Uterus (tissue), 4 donors: ENCODE measurements around the gene TOR1AIP1. TPM values are rescaled to one million over a fixed set of nuclear protein-coding genes. Genes with fewer than 3 reads are reported as not detected.

Experiments
- DNase-seq, 2 donors: peaks; one replicate each; pipeline ENCODE4 v3.0.0-alpha.2; 2019 to 2020
- H3K27ac ChIP-seq, 2 donors: fragments of 200-600 bp; sonication (generic); 1 replicate in 1 of 2; 2 replicates in 1 of 2; pipeline ENCODE4 v1.5.1; 2016 to 2018
- H3K27me3 ChIP-seq, 2 donors: fragments of 200-600 bp; sonication (generic); one replicate each; pipeline ENCODE4 v1.5.1; 2018 to 2019; ENCODE audit warnings: control low read depth in 1 of 2
- H3K36me3 ChIP-seq, 2 donors: fragments of 200-600 bp; sonication (generic); one replicate each; pipeline ENCODE4 v1.5.1; 2019; ENCODE audit warnings: control low read depth in 1 of 2
- H3K4me1 ChIP-seq, 2 donors: fragments of 200-600 bp; sonication (generic); one replicate each; pipeline ENCODE4 v1.5.1; 2018 to 2019; ENCODE audit warnings: control low read depth in 1 of 2
- H3K4me3 ChIP-seq, 2 donors: fragments of 200-600 bp; sonication (generic); 1 replicate in 1 of 2; 2 replicates in 1 of 2; pipeline ENCODE4 v1.5.1; 2018 to 2019; ENCODE audit warnings: mild to moderate bottlenecking in 1 of 2
- H3K9me3 ChIP-seq, 2 donors: fragments of 200-600 bp; sonication (generic); one replicate each; pipeline ENCODE4 v1.5.1; 2019; ENCODE audit warnings: control low read depth in 1 of 2
- POLR2A ChIP-seq, 2 donors: fragments of 450-650 bp; IDR thresholded peaks; one replicate each; pipeline ENCODE4 v1.6.1; 2016; ENCODE audit warnings: antibody characterized with exemption in 2 of 2, mild to moderate bottlenecking in 1 of 2, moderate library complexity in 1 of 2
- intact Hi-C: fragments of 100-400 bp; cut with DNase I; formaldehyde crosslinking; loops from one replicate; pipeline ENCODE4 v1.15.1; 2023; ENCODE audit warnings: low total_unique reads
- total RNA-seq, 4 donors: library from RNA; depleted of rRNA in 3 of 4; stranded (reverse); fragments of >200 nt in 3 of 4; gene quantifications; one replicate each; pipeline versions ENCODE4 v1.1.0 to v1.2.4, GENCODE V29; 2014 to 2023
- TF ChIP-seq, protein P1 (sequence below), 4 experiments: fragments of 200-600 bp in 2 of 4; fragments of 450-650 bp in 2 of 4; sonication (generic) in 2 of 4; IDR thresholded peaks; one replicate each; pipeline ENCODE4 v1.5.1; 2016 to 2019; ENCODE audit warnings: antibody characterized with exemption in 4 of 4, mild to moderate bottlenecking in 2 of 4, moderate library complexity in 1 of 4
- donor health status: DM: yes; HTN: yes; CAD: no.

Gene TOR1AIP1
- total RNA-seq, 4 donors from 2014 or later, result 56.9 to 90.8 (median 72.0) TPM

GRCh38 chr1:179856296-179856695, 25.8 kb upstream of the TOR1AIP1 start:
- H3K4me1 ChIP-seq, result no peaks in the 10 kb centered on the region
- H3K36me3 ChIP-seq, result no peaks in the 10 kb centered on the region
- H3K4me3 ChIP-seq, result no peak overlapping the region
- TF ChIP-seq, protein P1, sequence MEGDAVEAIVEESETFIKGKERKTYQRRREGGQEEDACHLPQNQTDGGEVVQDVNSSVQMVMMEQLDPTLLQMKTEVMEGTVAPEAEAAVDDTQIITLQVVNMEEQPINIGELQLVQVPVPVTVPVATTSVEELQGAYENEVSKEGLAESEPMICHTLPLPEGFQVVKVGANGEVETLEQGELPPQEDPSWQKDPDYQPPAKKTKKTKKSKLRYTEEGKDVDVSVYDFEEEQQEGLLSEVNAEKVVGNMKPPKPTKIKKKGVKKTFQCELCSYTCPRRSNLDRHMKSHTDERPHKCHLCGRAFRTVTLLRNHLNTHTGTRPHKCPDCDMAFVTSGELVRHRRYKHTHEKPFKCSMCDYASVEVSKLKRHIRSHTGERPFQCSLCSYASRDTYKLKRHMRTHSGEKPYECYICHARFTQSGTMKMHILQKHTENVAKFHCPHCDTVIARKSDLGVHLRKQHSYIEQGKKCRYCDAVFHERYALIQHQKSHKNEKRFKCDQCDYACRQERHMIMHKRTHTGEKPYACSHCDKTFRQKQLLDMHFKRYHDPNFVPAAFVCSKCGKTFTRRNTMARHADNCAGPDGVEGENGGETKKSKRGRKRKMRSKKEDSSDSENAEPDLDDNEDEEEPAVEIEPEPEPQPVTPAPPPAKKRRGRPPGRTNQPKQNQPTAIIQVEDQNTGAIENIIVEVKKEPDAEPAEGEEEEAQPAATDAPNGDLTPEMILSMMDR (IDR thresholded peaks at IDR 0.05), result no peak
- no peak for TF ChIP-seq POLR2A (IDR thresholded peaks at IDR 0.05)
- no peak for DNase-seq
- no peaks in the 10 kb centered on the region for H3K9me3 ChIP-seq
- intact Hi-C loops, result no loop called here
- no peaks in the 10 kb centered on the region for H3K27me3 ChIP-seq
- H3K27ac ChIP-seq, result no peak overlapping the region

- TF ChIP-seq POLR2A (IDR thresholded peaks at IDR 0.05), result no peak
- TF ChIP-seq, protein P1 (IDR thresholded peaks at IDR 0.05), result no peak
- no peaks in the 10 kb centered on the region for H3K27me3 ChIP-seq
- no peak overlapping the region for H3K27ac ChIP-seq
- no peaks in the 10 kb centered on the region for H3K4me1 ChIP-seq
- no peaks in the 10 kb centered on the region for H3K36me3 ChIP-seq
- intact Hi-C loops, result no loop called here
- no peaks in the 10 kb centered on the region for H3K9me3 ChIP-seq
- no peak overlapping the region for H3K4me3 ChIP-seq
- DNase-seq, result no peak
These were observed 25.1 kb upstream of the TOR1AIP1 start for GRCh38 chr1:179857009-179857408.

- DNase-seq, result no peak
- intact Hi-C loops, result no loop called here
- Histone ChIP-seq H3K27ac (no peak overlapping the region), H3K9me3 (no peaks in the 10 kb centered on the region), H3K4me1 (no peaks in the 10 kb centered on the region), H3K27me3 (no peaks in the 10 kb centered on the region), H3K4me3 (no peak overlapping the region), H3K36me3 (no peaks in the 10 kb centered on the region)
- no peak for TF ChIP-seq POLR2A (IDR thresholded peaks at IDR 0.05)
- TF ChIP-seq, protein P1 (IDR thresholded peaks at IDR 0.05), result no peak
These were observed 21.4 kb upstream of the TOR1AIP1 start for GRCh38 chr1:179860652-179861051.

- intact Hi-C loops, result no loop called here
- TF ChIP-seq, protein P1 (IDR thresholded peaks at IDR 0.05), result no peak
- TF ChIP-seq POLR2A (IDR thresholded peaks at IDR 0.05), result no peak
- Histone ChIP-seq H3K4me1 (no peaks in the 10 kb centered on the region), H3K36me3 (no peaks in the 10 kb centered on the region), H3K27me3 (no peaks in the 10 kb centered on the region), H3K9me3 (no peaks in the 10 kb centered on the region), H3K4me3 (no peak overlapping the region), H3K27ac (no peak overlapping the region)
- DNase-seq, result no peak
These were observed 16.7 kb upstream of the TOR1AIP1 start for GRCh38 chr1:179865377-179865776.

DNA sequence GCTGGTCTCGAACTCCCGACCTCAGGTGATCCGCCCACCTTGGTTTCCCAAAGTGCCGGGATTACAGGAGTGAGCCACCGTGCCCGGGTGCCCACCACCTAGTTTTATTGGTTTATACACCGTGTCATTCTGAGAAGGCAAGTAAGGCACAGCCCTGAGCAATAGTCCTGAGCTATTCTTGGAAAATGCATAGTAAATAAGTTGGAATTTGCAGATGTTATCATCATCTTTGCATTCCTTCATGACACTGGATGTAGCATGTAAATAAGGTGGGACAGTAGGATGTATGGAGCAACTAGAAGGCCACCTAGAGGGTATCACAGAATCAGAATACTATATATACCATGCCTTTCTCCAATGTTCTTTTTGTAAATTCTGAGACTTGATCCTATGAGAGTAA, 15.5 kb upstream of the TOR1AIP1 start:
- Histone ChIP-seq H3K4me1 (no peaks in the 10 kb centered on the region), H3K9me3 (no peaks in the 10 kb centered on the region), H3K4me3 (no peak overlapping the region), H3K27me3 (no peaks in the 10 kb centered on the region), H3K36me3 (no peaks in the 10 kb centered on the region), H3K27ac (no peak overlapping the region)
- TF ChIP-seq, protein P1 (IDR thresholded peaks at IDR 0.05), result no peak
- no peak for DNase-seq
- intact Hi-C loops, result no loop called here
